Neural cell (in vitro differentiated cells): Measurements from ENCODE around the gene FOXJ3. TPM values are rescaled to one million over a fixed set of nuclear protein-coding genes. Genes with fewer than 3 reads are reported as not detected.

Source experiments
- H2AFZ ChIP-seq: fragments of 200-600, 300-800 bp; sonication (generic), shearing (Covaris generic); 2 replicates; pipeline ENCODE4 v1.6.0; 2014; ENCODE audit warnings: low read depth, mild to moderate bottlenecking, antibody characterized with exemption, low read length, moderate library complexity
- H3F3A ChIP-seq: fragments of 200-600 bp; shearing (Covaris generic); 2 replicates; pipeline ENCODE4 v1.6.1; 2016; ENCODE audit warnings: mild to moderate bottlenecking, moderate library complexity, mixed read lengths, antibody characterized with exemption, low read length; ENCODE audit not compliant: insufficient read depth, poor library complexity, severe bottlenecking
- H3K27ac ChIP-seq: fragments of 200-600, 300-800 bp; sonication (generic), shearing (Covaris generic); 2 replicates; pipeline ENCODE4 v1.5.1; 2014; ENCODE audit warnings: mild to moderate bottlenecking, low read length, moderate library complexity
- H3K27me3 ChIP-seq: fragments of 300-800, 200-600 bp; sonication (generic), shearing (Covaris generic); 2 replicates; pipeline ENCODE4 v1.6.0; 2014; ENCODE audit warnings: mild to moderate bottlenecking, low read depth, low read length, moderate library complexity; ENCODE audit not compliant: insufficient read depth
- H3K36me3 ChIP-seq: fragments of 300-800, 200-600 bp; sonication (generic), shearing (Covaris generic); 2 replicates; pipeline ENCODE4 v1.5.1; 2014; ENCODE audit warnings: mild to moderate bottlenecking, antibody characterized with exemption, low read length, moderate library complexity; ENCODE audit not compliant: insufficient read depth
- H3K4me2 ChIP-seq: fragments of 300-800, 200-600 bp; sonication (generic), shearing (Covaris generic); 2 replicates; pipeline ENCODE4 v1.6.0; 2014; ENCODE audit warnings: mild to moderate bottlenecking, low read length
- H3K4me3 ChIP-seq: fragments of 300-800, 200-600 bp; sonication (generic), shearing (Covaris generic); 2 replicates; pipeline ENCODE4 v1.5.1; 2014; ENCODE audit warnings: mild to moderate bottlenecking, low read length, moderate library complexity
- H3K79me2 ChIP-seq: fragments of 200-600 bp; shearing (Covaris generic); replicated peaks from 2 replicates; pipeline ENCODE4 v1.6.0; 2014; ENCODE audit warnings: mild to moderate bottlenecking, low read length, moderate library complexity; ENCODE audit not compliant: insufficient read depth
- H3K9ac ChIP-seq: fragments of 300-800, 200-600 bp; sonication (generic), shearing (Covaris generic); 2 replicates; pipeline ENCODE4 v1.6.1; 2016; ENCODE audit warnings: mild to moderate bottlenecking, low read length, mixed read lengths
- H3K9me2 ChIP-seq: fragments of 200-600 bp; shearing (Covaris generic); 2 replicates; pipeline ENCODE4 v1.6.1; 2016; ENCODE audit warnings: mild to moderate bottlenecking, low read length, mixed read lengths; ENCODE audit not compliant: insufficient read depth
- H3K9me3 ChIP-seq: fragments of 200-600, 300-800 bp; sonication (generic), shearing (Covaris generic); 2 replicates; pipeline ENCODE4 v1.6.1; 2016; ENCODE audit warnings: mild to moderate bottlenecking, mixed run types, low read length, moderate library complexity, mixed read lengths
- H4K20me1 ChIP-seq: fragments of 200-600 bp; shearing (Covaris generic); 2 replicates; pipeline ENCODE4 v1.6.1; 2016; ENCODE audit warnings: mild to moderate bottlenecking, mixed run types; ENCODE audit not compliant: insufficient read depth
- EP300 ChIP-seq: fragments of 450-650 bp; conservative IDR thresholded peaks from 2 replicates; pipeline ENCODE4 v1.6.1; 2014; ENCODE audit warnings: antibody characterized with exemption, mild to moderate bottlenecking, moderate library complexity; ENCODE audit not compliant: poor library complexity, severe bottlenecking
- EZH2 ChIP-seq: fragments of 200-600, 300-800 bp; shearing (Covaris generic), sonication (generic); IDR thresholded peaks from 2 replicates; pipeline ENCODE4 v1.6.1; 2014; ENCODE audit warnings: antibody characterized with exemption, low read length, borderline replicate concordance, mild to moderate bottlenecking; ENCODE audit not compliant: insufficient read depth, poor library complexity, severe bottlenecking
- MXI1 ChIP-seq: fragments of 450-650 bp; conservative IDR thresholded peaks from 2 replicates; pipeline ENCODE4 v1.6.1; 2014; ENCODE audit warnings: antibody characterized with exemption, mild to moderate bottlenecking; ENCODE audit not compliant: poor library complexity, severe bottlenecking
- POLR2AphosphoS5 ChIP-seq: IDR thresholded peaks from 2 replicates; pipeline ENCODE4 v1.6.1; 2012
- RAD21 ChIP-seq: fragments of 450-650 bp; conservative IDR thresholded peaks from 2 replicates; pipeline ENCODE4 v1.6.1; 2014; ENCODE audit warnings: antibody characterized with exemption, mild to moderate bottlenecking, moderate library complexity
- SMC3 ChIP-seq: fragments of 450-650 bp; conservative IDR thresholded peaks from 2 replicates; pipeline ENCODE4 v1.6.1; 2014; ENCODE audit warnings: antibody characterized with exemption, mild to moderate bottlenecking, moderate library complexity; ENCODE audit not compliant: poor library complexity
- TAF1 ChIP-seq: IDR thresholded peaks from 2 replicates; pipeline ENCODE4 v1.6.1; 2012; ENCODE audit warnings: low read depth
- polyA plus RNA-seq: library from polyadenylated mRNA; depleted of rRNA; stranded (reverse); fragments of >200 nt; gene quantifications from 2 replicates; pipeline ENCODE4 v1.2.3, GENCODE V29; 2014
- TF ChIP-seq, protein P1 (sequence below): IDR thresholded peaks from 2 replicates; pipeline ENCODE4 v1.6.1; 2012; ENCODE audit warnings: borderline replicate concordance
- TF ChIP-seq, protein P2 (sequence below): fragments of 450-650 bp; IDR thresholded peaks from 2 replicates; pipeline ENCODE4 v1.5.1; 2014; ENCODE audit warnings: antibody characterized with exemption, mild to moderate bottlenecking, moderate library complexity; ENCODE audit not compliant: poor library complexity, severe bottlenecking

The FOXJ3 gene
- polyA plus RNA-seq, 1 donor from 2014 or later, result 36.0 TPM

DNA sequence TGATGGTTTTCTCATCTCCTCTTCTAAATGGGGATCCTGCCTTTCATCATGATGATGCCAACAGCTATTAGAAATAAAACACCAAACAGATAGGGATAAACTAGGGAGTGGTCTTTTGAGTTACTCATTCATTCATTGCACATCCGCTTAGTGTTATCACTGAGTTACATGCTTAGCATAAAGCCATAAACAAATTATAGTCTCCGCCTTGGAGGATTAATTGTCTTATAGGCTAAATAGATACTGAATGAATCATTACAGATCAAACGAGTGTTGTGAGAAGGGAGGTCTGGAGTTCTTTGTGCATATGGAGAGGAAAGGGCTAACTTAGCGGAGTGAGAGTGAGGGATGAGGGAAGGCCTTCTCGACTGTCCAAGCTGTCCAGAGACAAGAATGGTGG lies 201.6 kb downstream of the FOXJ3 start:
- no peaks in the 10 kb centered on the region for H4K20me1 ChIP-seq
- H2AFZ ChIP-seq, result no peak overlapping the region
- H3K9ac ChIP-seq, result no peak overlapping the region
- H3K79me2 ChIP-seq, result no peaks in the 10 kb centered on the region
- H3K4me2 ChIP-seq, result no peak overlapping the region
- H3K9me3 ChIP-seq, result no peaks in the 10 kb centered on the region
- no peaks in the 10 kb centered on the region for H3K27me3 ChIP-seq
- TF ChIP-seq EP300 (no peak), MXI1 (no peak)
- no peaks in the 10 kb centered on the region for H3K9me2 ChIP-seq
- H3K36me3 ChIP-seq, result no peaks in the 10 kb centered on the region
- no peak overlapping the region for H3K27ac ChIP-seq
- no peak overlapping the region for H3K4me3 ChIP-seq
- no peaks in the 10 kb centered on the region for H3F3A ChIP-seq

DNA sequence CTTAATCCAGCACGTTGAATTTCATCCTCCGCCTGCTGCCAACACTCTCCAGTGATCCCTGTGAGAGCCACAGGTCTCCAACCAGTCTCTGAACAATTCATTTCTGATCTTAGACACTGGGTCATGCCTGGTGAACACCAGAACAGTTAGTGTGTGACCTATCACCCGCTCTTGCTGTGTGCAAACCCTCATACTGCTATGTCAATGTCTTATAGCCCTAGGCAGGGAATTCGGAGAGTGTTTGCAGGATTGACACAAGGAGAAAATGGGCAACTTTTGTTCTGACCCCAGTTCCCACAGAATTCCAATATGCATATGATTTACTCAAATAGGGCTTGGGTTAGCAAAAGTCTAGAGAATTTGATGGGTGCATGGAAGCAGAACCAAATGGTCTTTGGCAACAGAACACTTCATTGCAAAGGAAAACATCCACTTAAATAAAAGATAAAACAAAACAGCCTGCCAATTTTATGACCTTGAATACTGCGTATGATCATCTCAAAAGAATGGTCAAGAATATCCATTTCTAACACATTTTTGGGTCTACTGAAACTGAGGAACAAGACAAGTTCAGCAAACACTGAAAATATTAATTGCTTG lies 204.9 kb downstream of the FOXJ3 start:
- TF ChIP-seq, protein P1, sequence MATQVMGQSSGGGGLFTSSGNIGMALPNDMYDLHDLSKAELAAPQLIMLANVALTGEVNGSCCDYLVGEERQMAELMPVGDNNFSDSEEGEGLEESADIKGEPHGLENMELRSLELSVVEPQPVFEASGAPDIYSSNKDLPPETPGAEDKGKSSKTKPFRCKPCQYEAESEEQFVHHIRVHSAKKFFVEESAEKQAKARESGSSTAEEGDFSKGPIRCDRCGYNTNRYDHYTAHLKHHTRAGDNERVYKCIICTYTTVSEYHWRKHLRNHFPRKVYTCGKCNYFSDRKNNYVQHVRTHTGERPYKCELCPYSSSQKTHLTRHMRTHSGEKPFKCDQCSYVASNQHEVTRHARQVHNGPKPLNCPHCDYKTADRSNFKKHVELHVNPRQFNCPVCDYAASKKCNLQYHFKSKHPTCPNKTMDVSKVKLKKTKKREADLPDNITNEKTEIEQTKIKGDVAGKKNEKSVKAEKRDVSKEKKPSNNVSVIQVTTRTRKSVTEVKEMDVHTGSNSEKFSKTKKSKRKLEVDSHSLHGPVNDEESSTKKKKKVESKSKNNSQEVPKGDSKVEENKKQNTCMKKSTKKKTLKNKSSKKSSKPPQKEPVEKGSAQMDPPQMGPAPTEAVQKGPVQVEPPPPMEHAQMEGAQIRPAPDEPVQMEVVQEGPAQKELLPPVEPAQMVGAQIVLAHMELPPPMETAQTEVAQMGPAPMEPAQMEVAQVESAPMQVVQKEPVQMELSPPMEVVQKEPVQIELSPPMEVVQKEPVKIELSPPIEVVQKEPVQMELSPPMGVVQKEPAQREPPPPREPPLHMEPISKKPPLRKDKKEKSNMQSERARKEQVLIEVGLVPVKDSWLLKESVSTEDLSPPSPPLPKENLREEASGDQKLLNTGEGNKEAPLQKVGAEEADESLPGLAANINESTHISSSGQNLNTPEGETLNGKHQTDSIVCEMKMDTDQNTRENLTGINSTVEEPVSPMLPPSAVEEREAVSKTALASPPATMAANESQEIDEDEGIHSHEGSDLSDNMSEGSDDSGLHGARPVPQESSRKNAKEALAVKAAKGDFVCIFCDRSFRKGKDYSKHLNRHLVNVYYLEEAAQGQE, result no peak
- TF ChIP-seq, protein P2, sequence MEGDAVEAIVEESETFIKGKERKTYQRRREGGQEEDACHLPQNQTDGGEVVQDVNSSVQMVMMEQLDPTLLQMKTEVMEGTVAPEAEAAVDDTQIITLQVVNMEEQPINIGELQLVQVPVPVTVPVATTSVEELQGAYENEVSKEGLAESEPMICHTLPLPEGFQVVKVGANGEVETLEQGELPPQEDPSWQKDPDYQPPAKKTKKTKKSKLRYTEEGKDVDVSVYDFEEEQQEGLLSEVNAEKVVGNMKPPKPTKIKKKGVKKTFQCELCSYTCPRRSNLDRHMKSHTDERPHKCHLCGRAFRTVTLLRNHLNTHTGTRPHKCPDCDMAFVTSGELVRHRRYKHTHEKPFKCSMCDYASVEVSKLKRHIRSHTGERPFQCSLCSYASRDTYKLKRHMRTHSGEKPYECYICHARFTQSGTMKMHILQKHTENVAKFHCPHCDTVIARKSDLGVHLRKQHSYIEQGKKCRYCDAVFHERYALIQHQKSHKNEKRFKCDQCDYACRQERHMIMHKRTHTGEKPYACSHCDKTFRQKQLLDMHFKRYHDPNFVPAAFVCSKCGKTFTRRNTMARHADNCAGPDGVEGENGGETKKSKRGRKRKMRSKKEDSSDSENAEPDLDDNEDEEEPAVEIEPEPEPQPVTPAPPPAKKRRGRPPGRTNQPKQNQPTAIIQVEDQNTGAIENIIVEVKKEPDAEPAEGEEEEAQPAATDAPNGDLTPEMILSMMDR, result no peak
- TF ChIP-seq MXI1 (no peak), SMC3 (no peak), EZH2 (no peak), RAD21 (no peak), TAF1 (no peak), EP300 (no peak)
- Histone ChIP-seq H3F3A (no peaks in the 10 kb centered on the region), H3K9ac (no peak overlapping the region), H3K9me3 (no peaks in the 10 kb centered on the region), H3K27ac (no peak overlapping the region), H3K79me2 (no peaks in the 10 kb centered on the region), H3K27me3 (no peaks in the 10 kb centered on the region), H3K4me3 (no peak overlapping the region), H2AFZ (no peak overlapping the region), H3K4me2 (no peak overlapping the region), H3K9me2 (no peaks in the 10 kb centered on the region), H4K20me1 (no peaks in the 10 kb centered on the region), H3K36me3 (no peaks in the 10 kb centered on the region)

DNA sequence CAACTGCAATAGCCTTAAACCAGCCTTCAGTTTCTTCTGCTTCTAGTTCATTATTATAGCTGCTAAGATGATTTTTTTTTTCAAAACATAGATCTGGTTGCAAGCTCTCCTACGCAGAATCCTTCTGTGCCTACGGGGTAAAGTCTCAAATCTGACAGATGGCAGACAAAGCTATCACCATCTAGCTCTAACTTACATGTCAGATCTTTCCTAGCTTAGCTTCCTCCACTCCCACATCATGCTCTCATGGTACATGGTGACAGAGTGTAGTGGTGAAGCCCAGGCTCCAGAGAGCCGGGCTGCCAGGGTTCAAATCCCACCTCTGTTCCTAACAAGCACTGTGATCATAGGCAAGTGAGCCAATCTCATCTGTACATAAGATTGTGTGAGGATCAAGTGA lies 206.1 kb downstream of the FOXJ3 start:
- H3K79me2 ChIP-seq, result no peaks in the 10 kb centered on the region
- H2AFZ ChIP-seq, result no peak overlapping the region
- H3K4me3 ChIP-seq, result no peak overlapping the region
- H3K4me2 ChIP-seq, result no peak overlapping the region
- no peak overlapping the region for H3K27ac ChIP-seq
- H3K9ac ChIP-seq, result no peak overlapping the region
- H3K9me3 ChIP-seq, result no peaks in the 10 kb centered on the region
- H3K27me3 ChIP-seq, result no peaks in the 10 kb centered on the region
- H3K36me3 ChIP-seq, result no peaks in the 10 kb centered on the region
- TF ChIP-seq EZH2, result no peak
- no peak for TF ChIP-seq SMC3
- no peak for TF ChIP-seq POLR2AphosphoS5
- TF ChIP-seq, protein P2, result no peak
- no peak for TF ChIP-seq EP300
- TF ChIP-seq TAF1, result no peak
- TF ChIP-seq MXI1, result no peak
- TF ChIP-seq, protein P1, result no peak
- no peak for TF ChIP-seq RAD21
- H3F3A ChIP-seq, result no peaks in the 10 kb centered on the region
- H4K20me1 ChIP-seq, result no peaks in the 10 kb centered on the region
- H3K9me2 ChIP-seq, result no peaks in the 10 kb centered on the region
